HFFc6 (cell line): Measurements from ENCODE around the gene TMEM9B. TPM values are rescaled to one million over a fixed set of nuclear protein-coding genes. Genes with fewer than 3 reads are reported as not detected.

Experiments used
- DNase-seq: peaks from one replicate; pipeline ENCODE4 v3.0.0-alpha.2; 2018
- H3K27ac Mint-ChIP-seq: 2 replicates; pipeline ENCODE4 v1.8.0; 2020; ENCODE audit warnings: mild to moderate bottlenecking, mixed read lengths
- H3K27me3 Mint-ChIP-seq: 2 replicates; pipeline ENCODE4 v1.8.0; 2021; ENCODE audit warnings: mild to moderate bottlenecking, moderate library complexity, mixed read lengths; ENCODE audit not compliant: insufficient read depth
- H3K36me3 Mint-ChIP-seq: 2 replicates; pipeline ENCODE4 v1.8.0; 2021; ENCODE audit warnings: low read depth, mixed read lengths
- H3K4me1 Mint-ChIP-seq: 2 replicates; pipeline ENCODE4 v1.8.0; 2020; ENCODE audit warnings: low read depth, mixed read lengths
- H3K4me3 Mint-ChIP-seq: 2 replicates; pipeline ENCODE4 v1.8.0; 2020; ENCODE audit warnings: mild to moderate bottlenecking, moderate library complexity, mixed read lengths
- H3K9me3 Mint-ChIP-seq: 2 replicates; pipeline ENCODE4 v1.8.0; 2020; ENCODE audit warnings: mild to moderate bottlenecking, mixed read lengths
- CTCF ChIP-seq: fragments of 200-600 bp; sonication (generic); IDR thresholded peaks from 2 replicates; pipeline ENCODE4 v1.5.0; 2021; ENCODE audit warnings: antibody characterized with exemption, mild to moderate bottlenecking
- total RNA-seq, 6 experiments: library from RNA; stranded (reverse); fragmentation: NEBNext Ultra II Directional; extraction: Animal tissue kit (Norgen Biotek cat#: 25700); gene quantifications; 2 replicates in 1 of 6; 3 replicates in 5 of 6; pipeline ENCODE4 v1.2.3, GENCODE V29; 2021

The TMEM9B gene
- total RNA-seq, 6 experiments from 2014 or later = 50.0 to 66.0 (median 59.7) TPM

DNA sequence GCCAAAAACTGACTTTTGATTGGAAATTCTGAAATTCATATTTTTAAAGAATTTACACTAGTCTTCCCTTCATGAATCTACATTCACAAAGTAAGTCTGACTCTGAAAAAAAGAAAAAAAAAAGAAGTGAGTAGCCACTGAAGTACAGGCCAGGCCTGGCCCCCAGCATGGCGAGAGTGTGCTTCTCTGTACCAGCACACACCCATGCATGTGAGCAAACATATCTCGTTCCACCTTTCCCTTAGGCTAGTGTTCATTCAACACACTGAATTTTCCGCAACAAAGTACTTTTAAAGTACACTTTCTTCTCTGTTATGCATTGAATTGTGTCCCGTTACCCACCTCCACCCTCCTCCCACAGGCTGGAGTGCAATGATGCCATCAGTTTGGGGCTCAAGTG lies 36.0 kb downstream of the TMEM9B start:
- no peak overlapping the region for H3K27ac Mint-ChIP-seq
- no peak for DNase-seq
- peaks cover 3% of the 10 kb centered on the region; the same call in 1 of the 2 replicates for H3K27me3 Mint-ChIP-seq
- H3K4me3 Mint-ChIP-seq = no peak overlapping the region
- peaks cover 21% of the 10 kb centered on the region for H3K4me1 Mint-ChIP-seq
- peaks cover 10% of the 10 kb centered on the region for H3K36me3 Mint-ChIP-seq
- peaks cover 3% of the 10 kb centered on the region; the same call in 1 of the 2 replicates for H3K9me3 Mint-ChIP-seq
- no peak for TF ChIP-seq CTCF

DNA sequence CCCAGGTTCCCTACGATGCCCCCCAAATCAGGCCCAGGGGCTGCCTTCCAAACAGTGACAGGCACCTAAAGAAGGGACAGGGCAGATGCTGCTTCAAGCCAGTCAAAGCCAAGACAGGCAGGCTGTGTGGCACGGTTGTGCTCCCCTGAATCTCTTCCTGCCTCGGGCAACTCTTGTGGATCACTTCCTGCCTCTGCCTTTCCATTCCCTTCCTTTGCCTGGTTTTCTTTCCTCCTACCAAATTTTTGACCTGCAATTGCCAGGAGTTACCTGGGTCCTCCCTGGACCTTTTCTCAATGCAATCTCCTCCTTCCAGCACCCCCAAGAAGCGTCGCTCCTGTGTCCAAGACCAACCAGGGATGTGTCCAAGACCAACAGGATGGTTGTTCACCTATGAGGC lies 37.0 kb downstream of the TMEM9B start:
- no peak for TF ChIP-seq CTCF

GRCh38 chr11:8926236-8926635 lies 38.0 kb downstream of the TMEM9B start:
- Mint-ChIP-seq H3K4me3 (no peak overlapping the region), H3K27me3 (no peaks in the 10 kb centered on the region; the same call in 1 of the 2 replicates), H3K9me3 (peaks cover 3% of the 10 kb centered on the region; the same call in 1 of the 2 replicates), H3K4me1 (peaks cover 28% of the 10 kb centered on the region), H3K27ac (no peak overlapping the region), H3K36me3 (peaks cover 20% of the 10 kb centered on the region)
- no peak for DNase-seq
- TF ChIP-seq CTCF = no peak

More for the DNA sequence above, 37.0 kb downstream of the TMEM9B start:
- peaks cover 3% of the 10 kb centered on the region; the same call in 1 of the 2 replicates for H3K27me3 Mint-ChIP-seq
- no peak for DNase-seq
- H3K4me1 Mint-ChIP-seq = peaks cover 28% of the 10 kb centered on the region
- H3K9me3 Mint-ChIP-seq = peaks cover 3% of the 10 kb centered on the region; the same call in 1 of the 2 replicates
- H3K27ac Mint-ChIP-seq = no peak overlapping the region
- H3K36me3 Mint-ChIP-seq = peaks cover 10% of the 10 kb centered on the region
- no peak overlapping the region for H3K4me3 Mint-ChIP-seq

DNA sequence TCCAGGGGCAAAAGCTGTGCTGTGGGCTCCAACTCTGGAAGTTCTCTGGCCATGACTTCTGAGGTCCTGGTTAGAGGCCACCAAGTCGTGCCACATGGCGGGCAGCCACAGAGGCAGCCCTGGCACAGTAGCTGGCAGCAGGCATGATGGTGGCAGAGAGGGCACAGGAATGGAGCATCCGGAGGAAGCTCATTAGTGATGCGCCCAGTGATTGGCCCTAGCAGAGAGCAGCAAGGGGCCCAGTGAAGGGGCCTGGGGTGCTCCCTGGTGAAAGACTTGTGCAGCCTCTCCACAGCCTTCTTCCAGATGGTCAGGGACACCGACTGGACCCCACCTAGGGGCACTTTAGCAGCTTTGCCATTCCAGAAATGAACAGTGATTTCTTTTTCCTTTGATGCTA lies 38.5 kb downstream of the TMEM9B start:
- H3K4me3 Mint-ChIP-seq = no peak overlapping the region

GRCh38 chr11:8922691-8923090 lies 41.6 kb downstream of the TMEM9B start:
- Mint-ChIP-seq H3K9me3 (no peaks in the 10 kb centered on the region), H3K36me3 (peaks cover 16% of the 10 kb centered on the region), H3K4me1 (peaks cover 22% of the 10 kb centered on the region), H3K4me3 (no peak overlapping the region), H3K27ac (no peak overlapping the region), H3K27me3 (no peaks in the 10 kb centered on the region; the same call in 1 of the 2 replicates)
- no peak for TF ChIP-seq CTCF
- DNase-seq = no peak

More for the DNA sequence above, 38.5 kb downstream of the TMEM9B start:
- Mint-ChIP-seq H3K27me3 (no peaks in the 10 kb centered on the region; the same call in 1 of the 2 replicates), H3K9me3 (peaks cover 3% of the 10 kb centered on the region; the same call in 1 of the 2 replicates), H3K4me1 (peaks cover 28% of the 10 kb centered on the region), H3K27ac (no peak overlapping the region), H3K36me3 (peaks cover 22% of the 10 kb centered on the region)
- TF ChIP-seq CTCF = no peak
- DNase-seq = no peak
